ENCODE measurements around the gene ZNF366. TPM values are rescaled to one million over a fixed set of nuclear protein-coding genes. Genes with fewer than 3 reads are reported as not detected.

ZNF366 gene
- total RNA-seq, 1 experiment from 2014 or later: not detected

DNA sequence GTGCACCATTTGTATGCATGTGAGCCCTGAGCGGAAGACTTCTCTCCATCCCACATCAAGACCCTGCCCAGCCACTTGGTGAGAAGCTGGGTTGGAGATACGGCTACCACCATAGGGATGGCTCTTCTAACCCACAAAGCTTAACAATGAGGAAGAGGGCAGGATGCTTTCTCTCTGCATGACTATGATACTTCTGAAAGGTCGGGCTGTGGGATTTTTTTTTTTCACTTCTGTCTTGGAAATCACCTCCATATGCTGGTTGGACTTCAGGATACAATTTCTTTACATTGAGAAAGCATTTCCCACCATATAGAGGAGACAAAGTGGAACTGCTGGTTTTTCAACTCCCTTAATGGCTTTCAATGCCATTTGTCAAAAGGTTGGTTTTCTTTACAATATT lies 30.5 kb downstream of the ZNF366 start:
- Mint-ChIP-seq H3K4me3 (ENCODE audit: unreplicated experiment) (no peak overlapping the region), H3K9me3 (ENCODE audit: unreplicated experiment) (no peaks in the 10 kb centered on the region), H3K4me1 (ENCODE audit: low read depth, unreplicated experiment) (peaks cover 7% of the 10 kb centered on the region), H3K27ac (ENCODE audit: unreplicated experiment) (no peak overlapping the region), H3K27me3 (ENCODE audit: insufficient read depth, unreplicated experiment) (peaks cover 3% of the 10 kb centered on the region), H3K36me3 (ENCODE audit: insufficient read depth, unreplicated experiment) (no peaks in the 10 kb centered on the region)
- Histone ChIP-seq H3K27me3 (replicated peaks; ENCODE audit: control insufficient read depth, insufficient read depth, low read length) (no peaks in the 10 kb centered on the region), H3K4me3 (ENCODE audit: low read depth, low read length) (no peak overlapping the region), H3K9me3 (no peaks in the 10 kb centered on the region), H3K4me1 (no peaks in the 10 kb centered on the region), H3K36me3 (ENCODE audit: control insufficient read depth, insufficient read depth, low read length) (no peaks in the 10 kb centered on the region)
- no peak for DNase-seq
- no TSS peak for BruUV-seq (replicated peaks)
- TF ChIP-seq, protein P1, sequence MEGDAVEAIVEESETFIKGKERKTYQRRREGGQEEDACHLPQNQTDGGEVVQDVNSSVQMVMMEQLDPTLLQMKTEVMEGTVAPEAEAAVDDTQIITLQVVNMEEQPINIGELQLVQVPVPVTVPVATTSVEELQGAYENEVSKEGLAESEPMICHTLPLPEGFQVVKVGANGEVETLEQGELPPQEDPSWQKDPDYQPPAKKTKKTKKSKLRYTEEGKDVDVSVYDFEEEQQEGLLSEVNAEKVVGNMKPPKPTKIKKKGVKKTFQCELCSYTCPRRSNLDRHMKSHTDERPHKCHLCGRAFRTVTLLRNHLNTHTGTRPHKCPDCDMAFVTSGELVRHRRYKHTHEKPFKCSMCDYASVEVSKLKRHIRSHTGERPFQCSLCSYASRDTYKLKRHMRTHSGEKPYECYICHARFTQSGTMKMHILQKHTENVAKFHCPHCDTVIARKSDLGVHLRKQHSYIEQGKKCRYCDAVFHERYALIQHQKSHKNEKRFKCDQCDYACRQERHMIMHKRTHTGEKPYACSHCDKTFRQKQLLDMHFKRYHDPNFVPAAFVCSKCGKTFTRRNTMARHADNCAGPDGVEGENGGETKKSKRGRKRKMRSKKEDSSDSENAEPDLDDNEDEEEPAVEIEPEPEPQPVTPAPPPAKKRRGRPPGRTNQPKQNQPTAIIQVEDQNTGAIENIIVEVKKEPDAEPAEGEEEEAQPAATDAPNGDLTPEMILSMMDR (IDR thresholded peaks at IDR 0.05; ENCODE audit: insufficient read depth in 1 of 2, low read depth in 1 of 2, low read length in 1 of 2, severe bottlenecking in 1 of 2, unreplicated experiment in 1 of 2): no peak
- ChIA-PET POLR2A (no interaction called here), CTCF (no interaction called here)
- intact Hi-C loops (cut with micrococcal nuclease; ENCODE audit: unreplicated experiment): no loop called here

DNA sequence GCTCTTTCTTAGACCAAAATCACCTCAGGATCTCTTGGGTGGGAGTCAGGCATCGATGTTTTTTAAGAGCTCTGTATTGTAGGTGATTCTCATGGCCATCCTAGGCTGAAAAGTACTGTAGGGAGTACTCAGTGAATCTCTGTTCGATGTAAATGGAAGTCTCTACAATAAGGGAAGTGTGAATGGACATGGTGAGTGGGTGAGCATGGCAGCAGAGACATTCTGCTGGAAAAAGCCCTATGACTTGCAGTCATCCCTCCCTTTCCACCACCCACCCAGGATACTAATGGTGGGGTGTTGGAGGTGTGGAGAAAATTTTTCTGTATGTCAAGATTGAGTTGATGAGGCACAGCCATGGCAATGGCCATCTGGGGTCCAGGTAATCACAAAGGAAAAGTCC lies 30.9 kb downstream of the ZNF366 start:
- Histone ChIP-seq H3K27me3 (replicated peaks; ENCODE audit: control insufficient read depth, insufficient read depth, low read length) (no peaks in the 10 kb centered on the region), H3K4me3 (ENCODE audit: low read depth, low read length) (no peak overlapping the region), H3K36me3 (ENCODE audit: control insufficient read depth, insufficient read depth, low read length) (no peaks in the 10 kb centered on the region), H3K9me3 (no peaks in the 10 kb centered on the region), H3K4me1 (no peaks in the 10 kb centered on the region)
- peaks cover 3% of the 10 kb centered on the region for H3K27me3 Mint-ChIP-seq (ENCODE audit: insufficient read depth, unreplicated experiment)
- no peaks in the 10 kb centered on the region for H3K36me3 Mint-ChIP-seq (ENCODE audit: insufficient read depth, unreplicated experiment)
- peaks cover 7% of the 10 kb centered on the region for H3K4me1 Mint-ChIP-seq (ENCODE audit: low read depth, unreplicated experiment)
- no peak for DNase-seq
- intact Hi-C loops (cut with micrococcal nuclease; ENCODE audit: unreplicated experiment): no loop called here
- no peak overlapping the region for H3K27ac Mint-ChIP-seq (ENCODE audit: unreplicated experiment)
- ChIA-PET CTCF (no interaction called here), POLR2A (no interaction called here)
- TF ChIP-seq, protein P1 (IDR thresholded peaks at IDR 0.05; ENCODE audit: insufficient read depth in 1 of 2, low read depth in 1 of 2, low read length in 1 of 2, severe bottlenecking in 1 of 2, unreplicated experiment in 1 of 2): no peak
- no peaks in the 10 kb centered on the region for H3K9me3 Mint-ChIP-seq (ENCODE audit: unreplicated experiment)
- BruUV-seq (replicated peaks): no TSS peak
- no peak overlapping the region for H3K4me3 Mint-ChIP-seq (ENCODE audit: unreplicated experiment)

DNA sequence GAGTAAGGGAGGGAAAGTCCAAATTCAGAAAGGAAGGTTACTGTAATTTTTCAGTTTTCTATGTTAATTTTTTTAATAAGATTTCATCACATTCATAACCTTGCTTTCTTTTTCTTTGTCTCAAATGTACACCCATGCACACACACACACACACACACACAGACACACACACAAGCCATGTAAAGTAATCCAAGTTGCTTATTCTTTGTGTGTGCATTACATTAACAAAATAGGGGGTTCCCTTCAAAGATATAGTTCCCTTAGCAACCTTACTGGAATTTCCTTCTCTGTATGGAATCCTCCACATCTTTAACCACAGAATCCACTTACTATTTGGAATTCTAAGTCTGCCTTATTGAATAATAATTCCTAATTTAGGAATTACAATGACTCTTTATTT lies 32.7 kb downstream of the ZNF366 start:
- DNase-seq: no peak
- no peaks in the 10 kb centered on the region for H3K27me3 ChIP-seq (replicated peaks; ENCODE audit: control insufficient read depth, insufficient read depth, low read length)
- Mint-ChIP-seq H3K4me3 (ENCODE audit: unreplicated experiment) (no peak overlapping the region), H3K4me1 (ENCODE audit: low read depth, unreplicated experiment) (no peaks in the 10 kb centered on the region), H3K9me3 (ENCODE audit: unreplicated experiment) (no peaks in the 10 kb centered on the region), H3K36me3 (ENCODE audit: insufficient read depth, unreplicated experiment) (no peaks in the 10 kb centered on the region), H3K27me3 (ENCODE audit: insufficient read depth, unreplicated experiment) (peaks cover 3% of the 10 kb centered on the region), H3K27ac (ENCODE audit: unreplicated experiment) (no peak overlapping the region)
- CTCF ChIA-PET: no interaction called here
- POLR2A ChIA-PET: no interaction called here
- no peak overlapping the region for H3K4me3 ChIP-seq (ENCODE audit: low read depth, low read length)
- BruUV-seq (replicated peaks): no TSS peak
- H3K36me3 ChIP-seq (ENCODE audit: control insufficient read depth, insufficient read depth, low read length): no peaks in the 10 kb centered on the region
- no peaks in the 10 kb centered on the region for H3K9me3 ChIP-seq
- no peaks in the 10 kb centered on the region for H3K4me1 ChIP-seq
- intact Hi-C loops (cut with micrococcal nuclease; ENCODE audit: unreplicated experiment): no loop called here
- TF ChIP-seq, protein P1 (IDR thresholded peaks at IDR 0.05; ENCODE audit: insufficient read depth in 1 of 2, low read depth in 1 of 2, low read length in 1 of 2, severe bottlenecking in 1 of 2, unreplicated experiment in 1 of 2): no peak

Data from Caco-2 (cell line).